Adrenal gland (tissue), 12 donors: ENCODE results near the gene LRRC10. TPM values are rescaled to one million over a fixed set of nuclear protein-coding genes. Genes with fewer than 3 reads are reported as not detected.

ENCODE experiments used
- DNase-seq, 7 donors: peaks; one replicate each; pipeline ENCODE4 v3.0.0-alpha.2; 2019 to 2020
- H3K27ac ChIP-seq, 5 donors: fragments of 200-600 bp; sonication (generic) in 4 of 5; 1 replicate in 3 of 5; 2 replicates in 2 of 5; pipeline versions ENCODE4 v1.5.1 to v1.8.0; 2016 to 2020; ENCODE audit warnings: mild to moderate bottlenecking in 1 of 5
- H3K27me3 ChIP-seq: fragments of 200-600 bp; 2 replicates; pipeline ENCODE4 v1.8.0; 2021
- H3K36me3 ChIP-seq, 2 donors: fragments of 200-600 bp; replicated peaks in 1 of 2; 1 replicate in 1 of 2; 2 replicates in 1 of 2; pipeline versions ENCODE4 v1.5.1 to v1.8.0; 2018 to 2022
- H3K4me1 ChIP-seq, 2 donors: fragments of 200-600 bp; replicated peaks in 1 of 2; 1 replicate in 1 of 2; 2 replicates in 1 of 2; pipeline versions ENCODE4 v1.5.1 to v1.8.0; 2018 to 2021
- H3K4me3 ChIP-seq, 4 donors: fragments of 200-600 bp; sonication (generic) in 3 of 4; one replicate each; pipeline ENCODE4 v1.5.1; 2016 to 2018
- H3K9me3 ChIP-seq, 3 donors: fragments of 200-600 bp; sonication (generic) in 1 of 3; replicated peaks in 1 of 3; 1 replicate in 2 of 3; 2 replicates in 1 of 3; pipeline versions ENCODE4 v1.5.1 to v1.8.0; 2016 to 2021
- CTCF ChIP-seq, 6 experiments: fragments of 450-650 bp in 4 of 6; fragments of 200-600 bp in 2 of 6; sonication (generic) in 1 of 6; IDR thresholded peaks; 1 replicate in 5 of 6; 2 replicates in 1 of 6; pipeline versions ENCODE4 v1.5.1 to v1.8.0; 2016 to 2021; ENCODE audit warnings: antibody characterized with exemption in 6 of 6, mild to moderate bottlenecking in 2 of 6, moderate library complexity in 1 of 6
- POLR2A ChIP-seq, 2 donors: fragments of 450-650 bp; IDR thresholded peaks; one replicate each; pipeline ENCODE4 v1.6.1; 2017; ENCODE audit warnings: antibody characterized with exemption in 2 of 2, mild to moderate bottlenecking in 2 of 2, moderate library complexity in 1 of 2
- WGBS, 4 donors: extraction: QIAGEN DNeasy Blood & Tissue Kit in 2 of 4; methylation state at CpG; one replicate each; pipeline versions ENCODE4 v1.1.5 to v1.1.7; 2013 to 2017; 5-methylcytosine and 5-hydroxymethylcytosine counted together
- intact Hi-C, 2 donors: fragments of 100-400 bp; cut with DNase I; formaldehyde crosslinking; loops; one replicate each; pipeline versions ENCODE4 v1.14.1 to v1.15.0; 2022 to 2023
- polyA plus RNA-seq, 3 donors: library from polyadenylated mRNA; stranded (reverse); fragments of 200-250 nt in 2 of 3; fragments of 350-450 nt in 1 of 3; fragmentation: Illumina TruSeq in 1 of 3; extraction: RNeasy Lipid Tissue Mini Kit (QIAGEN cat#74804) in 1 of 3; gene quantifications; one replicate each; pipeline ENCODE4 v1.2.3, GENCODE V29; 2013 to 2014
- total RNA-seq, 9 donors: library from RNA; depleted of rRNA in 4 of 9; stranded (reverse); fragments of >200 nt in 4 of 9; fragments of 120-200 nt in 1 of 9; fragmentation: NEBNext Ultra II Directional in 1 of 9; extraction: Animal tissue kit (Norgen Biotek cat#: 25700) in 1 of 9; gene quantifications; one replicate each; pipeline versions ENCODE4 v1.1.0 to v1.2.4, GENCODE V29; 2013 to 2023
- donor health status: healthy with polysubstance abuse.
- donor health status: Bipolar disorder and iron deficiency.
- donor health status: DM: yes; HTN: yes; CAD: no.
- donor health status: DM: no; HTN: no; CAD: no.
- donor health status: DM: no; HTN: no; CAD: no.
- donor health status: DM: yes; HTN: yes; CAD: no.

LRRC10 gene
- total and polyA plus RNA-seq, 12 donors: not detected

GRCh38 chr12:69602954-69603353, 7.8 kb downstream of the LRRC10 start:
- Histone ChIP-seq H3K27me3 (no peaks in the 10 kb centered on the region), H3K36me3 (peaks cover 0 to 51% of the 10 kb centered on the region in 2 donors), H3K27ac (no peak overlapping the region), H3K4me3 (no peak overlapping the region), H3K9me3 (no peaks in the 10 kb centered on the region), H3K4me1 (no peaks in the 10 kb centered on the region)
- intact Hi-C loops: no loop called here
- TF ChIP-seq CTCF (IDR thresholded peaks at IDR 0.05) (no peak), POLR2A (IDR thresholded peaks at IDR 0.05) (no peak)
- no peak for DNase-seq

GRCh38 chr12:69601962-69602685, 8.6 kb downstream of the LRRC10 start:
- DNase-seq: no peak
- H3K27ac ChIP-seq: no peak overlapping the region
- intact Hi-C loops: no loop called here
- 91 to 98% (median 94%) methylated on average over 6 of the region's 6 CpGs for WGBS, 4 donors
- H3K4me1 ChIP-seq: no peaks in the 10 kb centered on the region
- peaks cover 0 to 59% of the 10 kb centered on the region in 2 donors for H3K36me3 ChIP-seq
- H3K27me3 ChIP-seq: no peaks in the 10 kb centered on the region
- TF ChIP-seq CTCF (IDR thresholded peaks at IDR 0.05) (no peak), POLR2A (IDR thresholded peaks at IDR 0.05) (no peak)
- H3K4me3 ChIP-seq: no peak overlapping the region
- H3K9me3 ChIP-seq: no peaks in the 10 kb centered on the region

- Histone ChIP-seq H3K9me3 (no peaks in the 10 kb centered on the region), H3K4me1 (no peaks in the 10 kb centered on the region), H3K27me3 (no peaks in the 10 kb centered on the region), H3K4me3 (no peak overlapping the region), H3K27ac (no peak overlapping the region), H3K36me3 (peaks cover 0 to 70% of the 10 kb centered on the region in 2 donors)
- TF ChIP-seq POLR2A (IDR thresholded peaks at IDR 0.05) (no peak), CTCF (IDR thresholded peaks at IDR 0.05) (no peak)
- DNase-seq: no peak
- intact Hi-C loops: no loop called here
Observed at GRCh38 chr12:69600804-69601203, 9.9 kb downstream of the LRRC10 start.

GRCh38 chr12:69598174-69598753, 12.4 kb downstream of the LRRC10 start:
- Histone ChIP-seq H3K27ac (no peak overlapping the region), H3K4me1 (no peaks in the 10 kb centered on the region), H3K36me3 (peaks cover 0 to 90% of the 10 kb centered on the region in 2 donors), H3K27me3 (no peaks in the 10 kb centered on the region), H3K4me3 (no peak overlapping the region), H3K9me3 (no peaks in the 10 kb centered on the region)
- 64 to 82% (median 72%) methylated on average over 4 of the region's 4 CpGs for WGBS, 4 donors
- no peak for DNase-seq
- TF ChIP-seq CTCF (IDR thresholded peaks at IDR 0.05) (no peak), POLR2A (IDR thresholded peaks at IDR 0.05) (no peak)
- intact Hi-C loops: no loop called here
